ENCODE data around the gene USP15.

DNA sequence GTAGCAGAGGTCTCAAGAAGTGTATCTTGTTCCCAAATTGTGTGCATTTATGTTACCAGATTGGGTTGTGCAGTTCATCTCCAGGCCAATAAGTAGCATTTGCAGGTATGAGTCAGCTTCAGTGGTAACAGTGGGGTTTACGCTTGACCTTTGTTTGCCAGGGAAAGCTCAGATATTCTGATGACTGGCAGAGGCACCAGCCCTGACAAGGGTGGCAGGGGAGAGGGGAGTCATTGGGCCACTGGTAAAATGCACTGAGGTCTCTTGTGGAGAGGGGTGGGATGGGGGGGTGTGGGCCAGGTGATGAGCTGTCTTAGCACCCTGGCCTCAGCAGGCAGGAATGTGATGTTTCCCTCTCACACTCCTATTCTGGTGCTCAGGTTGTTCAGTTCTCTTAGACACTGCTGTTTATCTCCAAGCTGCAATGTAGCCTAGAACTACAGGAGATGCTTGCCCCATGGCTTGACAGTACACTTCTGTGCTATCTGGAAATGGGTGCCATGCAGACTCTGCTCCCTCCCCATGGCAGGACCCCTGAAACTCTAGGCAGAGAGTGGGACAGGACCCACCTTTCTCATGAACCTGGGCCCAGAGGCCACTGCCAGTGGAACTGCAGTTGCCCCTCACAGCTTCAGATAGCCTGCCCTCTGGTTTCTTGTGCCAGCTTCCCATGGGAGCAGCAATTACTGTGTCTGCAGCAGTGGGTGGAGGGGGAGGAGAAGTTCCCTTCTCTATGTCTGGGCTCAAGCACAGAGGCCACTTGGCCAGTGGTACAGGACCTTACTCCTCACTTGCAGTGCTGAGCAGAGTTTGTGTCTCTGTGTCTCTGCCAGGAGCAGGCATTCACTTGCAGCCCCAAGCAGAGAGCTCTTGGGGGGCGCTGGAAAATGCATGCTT is 31.9 kb downstream of the USP15 start:
- TF ChIP-seq EZH2 (IDR thresholded peaks at IDR 0.05) (no peak), POLR2AphosphoS5 (IDR thresholded peaks at IDR 0.05; ENCODE audit: borderline replicate concordance, low read depth, low read length) (no peak), FOXP2 (optimal IDR thresholded peaks at IDR 0.05; ENCODE audit: control extremely low read depth, extremely low read length, insufficient read depth) (no peak)

Data from SK-N-MC (cell line).